ENCODE measurements around the gene RELL1. TPM values are rescaled to one million over a fixed set of nuclear protein-coding genes. Genes with fewer than 3 reads are reported as not detected.

RELL1 gene
- total RNA-seq, 1 donor from 2014 or later: 122 TPM

- H3K36me3 ChIP-seq (ENCODE audit: control insufficient read depth, insufficient read depth, low read length): no peaks in the 10 kb centered on the region
- DNase-seq (ENCODE audit: low read depth) (no peak), FAIRE-seq (no peak)
- H3K27me3 ChIP-seq (ENCODE audit: control insufficient read depth, insufficient read depth, low read length): no peaks in the 10 kb centered on the region
- H3K4me3 ChIP-seq (ENCODE audit: low read depth, low read length): no peak overlapping the region
- TF ChIP-seq CTCF (IDR thresholded peaks at IDR 0.05; ENCODE audit: insufficient read depth, low read length, severe bottlenecking): no peak
Measured at GRCh38 chr4:37705571-37705970, 19.4 kb upstream of the RELL1 start.

- Histone ChIP-seq H3K4me3 (ENCODE audit: low read depth, low read length) (no peak overlapping the region), H3K27me3 (ENCODE audit: control insufficient read depth, insufficient read depth, low read length) (no peaks in the 10 kb centered on the region), H3K36me3 (ENCODE audit: control insufficient read depth, insufficient read depth, low read length) (no peaks in the 10 kb centered on the region)
- no peak for TF ChIP-seq CTCF (IDR thresholded peaks at IDR 0.05; ENCODE audit: insufficient read depth, low read length, severe bottlenecking)
- DNase-seq (ENCODE audit: low read depth) (no peak), FAIRE-seq (no peak)
Measured at GRCh38 chr4:37699868-37700481, 13.8 kb upstream of the RELL1 start.

GRCh38 chr4:37697566-37697965 lies 11.4 kb upstream of the RELL1 start:
- Histone ChIP-seq H3K36me3 (ENCODE audit: control insufficient read depth, insufficient read depth, low read length) (no peaks in the 10 kb centered on the region), H3K27me3 (ENCODE audit: control insufficient read depth, insufficient read depth, low read length) (no peaks in the 10 kb centered on the region), H3K4me3 (ENCODE audit: low read depth, low read length) (no peak overlapping the region)
- TF ChIP-seq CTCF (IDR thresholded peaks at IDR 0.05; ENCODE audit: insufficient read depth, low read length, severe bottlenecking): no peak
- no peak for DNase-seq (ENCODE audit: low read depth)
- FAIRE-seq: no peak

GRCh38 chr4:37693450-37694190 lies 7.4 kb upstream of the RELL1 start:
- no peaks in the 10 kb centered on the region for H3K27me3 ChIP-seq (ENCODE audit: control insufficient read depth, insufficient read depth, low read length)
- H3K4me3 ChIP-seq (ENCODE audit: low read depth, low read length): no peak overlapping the region
- DNase-seq (ENCODE audit: low read depth) (peak; percentile 94), FAIRE-seq (no peak)
- H3K36me3 ChIP-seq (ENCODE audit: control insufficient read depth, insufficient read depth, low read length): no peaks in the 10 kb centered on the region
- no peak for TF ChIP-seq CTCF (IDR thresholded peaks at IDR 0.05; ENCODE audit: insufficient read depth, low read length, severe bottlenecking)

- Histone ChIP-seq H3K36me3 (ENCODE audit: control insufficient read depth, insufficient read depth, low read length) (no peaks in the 10 kb centered on the region), H3K27me3 (ENCODE audit: control insufficient read depth, insufficient read depth, low read length) (no peaks in the 10 kb centered on the region), H3K4me3 (ENCODE audit: low read depth, low read length) (no peak overlapping the region)
- FAIRE-seq: no peak
- no peak for TF ChIP-seq CTCF (IDR thresholded peaks at IDR 0.05; ENCODE audit: insufficient read depth, low read length, severe bottlenecking)
- DNase-seq (ENCODE audit: low read depth): no peak
Measured at GRCh38 chr4:37693030-37693429, 6.9 kb upstream of the RELL1 start.
